HG02840 (cell line): ENCODE measurements around the gene KXD1.
"Not testable (repeated sequence)": the region's sequence is repeated elsewhere in the genome, so short reads cannot be mapped to it uniquely, and the experiment has no call there.

Experiments
- ATAC-seq: cut with Tn5 transposase; IDR thresholded peaks from one replicate; pipeline ENCODE4 v1.9.1; 2021; ENCODE audit warnings: mild to moderate bottlenecking, moderate library complexity, moderate number of reproducible peaks; ENCODE audit not compliant: unreplicated experiment, low FRiP score

The KXD1 gene

GRCh38 chr19:18576383-18576782 lies 18.7 kb downstream of the KXD1 start:
- no peak for ATAC-seq

GRCh38 chr19:18577365-18577914 lies 19.8 kb downstream of the KXD1 start:
- ATAC-seq, result no peak

GRCh38 chr19:18580311-18580710 lies 22.6 kb downstream of the KXD1 start:
- ATAC-seq, result no peak

GRCh38 chr19:18586306-18586705 lies 28.6 kb downstream of the KXD1 start:
- no peak for ATAC-seq

- no peak for ATAC-seq
Observed at GRCh38 chr19:18587561-18587960, 29.9 kb downstream of the KXD1 start.

- ATAC-seq, result no peak
Observed at GRCh38 chr19:18587962-18588610, 30.4 kb downstream of the KXD1 start.

- peak; percentile 78 for ATAC-seq
Observed at GRCh38 chr19:18588611-18589379, 31.1 kb downstream of the KXD1 start, which contains the start of gene REX1BD. TSS of gene REX1BD (plus strand) at chr19:18588798. CDS start at chr19:18588802, 4 bp downstream.

- peak; percentile 28 for ATAC-seq
Observed at GRCh38 chr19:18589380-18590272, 32.0 kb downstream of the KXD1 start.

- ATAC-seq, result no peak
Observed at GRCh38 chr19:18590273-18591272, 32.9 kb downstream of the KXD1 start.

GRCh38 chr19:18591735-18592385 lies 34.2 kb downstream of the KXD1 start:
- ATAC-seq, result no peak

- not testable (repeated sequence) for ATAC-seq
Observed at GRCh38 chr19:18592732-18593131, 35.1 kb downstream of the KXD1 start.

- no peak for ATAC-seq
Observed at GRCh38 chr19:18593367-18594095, 35.9 kb downstream of the KXD1 start.

GRCh38 chr19:18594096-18594823 lies 36.6 kb downstream of the KXD1 start:
- no peak for ATAC-seq

- no peak for ATAC-seq
Observed at GRCh38 chr19:18594824-18595373, 37.2 kb downstream of the KXD1 start.

GRCh38 chr19:18595475-18595874 lies 37.8 kb downstream of the KXD1 start:
- no peak for ATAC-seq

GRCh38 chr19:18596752-18597157 lies 39.1 kb downstream of the KXD1 start:
- no peak for ATAC-seq
